Umbilical cord (tissue), 2 donors: ENCODE data around the gene MEGF8. TPM values are rescaled to one million over a fixed set of nuclear protein-coding genes. Genes with fewer than 3 reads are reported as not detected.
"Not testable (repeated sequence)": the region's sequence is repeated elsewhere in the genome, so short reads cannot be mapped to it uniquely, and the experiment has no call there.

ENCODE experiments used
- DNase-seq: peaks from one replicate; pipeline ENCODE4 v3.0.0-alpha.2; 2015; ENCODE audit warnings: low spot score
- total RNA-seq: library from RNA; depleted of rRNA; stranded (reverse); fragments of >200 nt; gene quantifications from one replicate; pipeline ENCODE4 v1.2.3, GENCODE V29; 2014; ENCODE audit warnings: low replicate concordance; ENCODE audit not compliant: insufficient read depth

MEGF8 gene
- total RNA-seq, 1 donor from 2014 or later: 19.5 TPM

- no peak for DNase-seq
Observed at GRCh38 chr19:42332059-42332458, 6.6 kb downstream of the MEGF8 start.

GRCh38 chr19:42333018-42333417 lies 7.6 kb downstream of the MEGF8 start:
- DNase-seq: no peak

- DNase-seq: no peak
Observed at GRCh38 chr19:42333975-42334696, 8.7 kb downstream of the MEGF8 start.

GRCh38 chr19:42334697-42335373 lies 9.4 kb downstream of the MEGF8 start:
- no peak for DNase-seq

- no peak for DNase-seq
Observed at GRCh38 chr19:42335374-42335936, 10.0 kb downstream of the MEGF8 start.

- no peak for DNase-seq
Observed at GRCh38 chr19:42335971-42336370, 10.5 kb downstream of the MEGF8 start.

- not testable (repeated sequence) for DNase-seq
Observed at GRCh38 chr19:42339126-42339860, 13.9 kb downstream of the MEGF8 start.

- DNase-seq: not testable (repeated sequence)
Observed at GRCh38 chr19:42339922-42340321, 14.5 kb downstream of the MEGF8 start.

- DNase-seq: no peak
Observed at GRCh38 chr19:42343344-42344110, 18.1 kb downstream of the MEGF8 start.

GRCh38 chr19:42344336-42344893 lies 19.0 kb downstream of the MEGF8 start:
- no peak for DNase-seq

- DNase-seq: no peak
Observed at GRCh38 chr19:42345191-42345812, 19.9 kb downstream of the MEGF8 start.

- no peak for DNase-seq
Observed at GRCh38 chr19:42348211-42348610, 22.8 kb downstream of the MEGF8 start.

GRCh38 chr19:42349378-42350107 lies 24.1 kb downstream of the MEGF8 start:
- DNase-seq: no peak

- no peak for DNase-seq
Observed at GRCh38 chr19:42350417-42350816, 25.0 kb downstream of the MEGF8 start.

GRCh38 chr19:42351079-42351735 lies 25.8 kb downstream of the MEGF8 start:
- no peak for DNase-seq

GRCh38 chr19:42352301-42353259 lies 27.1 kb downstream of the MEGF8 start:
- DNase-seq: no peak

- no peak for DNase-seq
Observed at GRCh38 chr19:42353341-42354015, 28.0 kb downstream of the MEGF8 start.

GRCh38 chr19:42355896-42356295 lies 30.5 kb downstream of the MEGF8 start:
- no peak for DNase-seq
